Measurements from ENCODE around the gene MINDY1.

DNA sequence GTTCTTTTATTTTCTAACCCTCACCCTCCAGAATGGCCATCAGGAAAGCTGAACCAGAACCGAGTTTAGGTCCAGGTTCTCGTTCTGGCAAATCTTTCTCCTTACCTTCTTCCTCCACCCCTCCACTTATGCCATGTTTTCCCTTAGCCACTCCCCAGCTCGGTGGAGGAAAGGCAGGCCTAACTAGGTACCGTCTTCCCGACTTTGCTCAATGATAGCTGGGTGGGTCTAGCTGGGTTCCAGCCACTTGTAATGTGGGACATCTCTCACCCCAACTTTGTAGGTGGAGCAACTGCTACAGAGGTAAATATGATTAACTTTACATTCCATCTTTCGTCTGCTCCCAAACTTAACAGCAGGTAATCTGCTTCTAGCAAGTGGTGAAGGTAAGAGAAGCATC is 30.3 kb upstream of the MINDY1 start:
- TF ChIP-seq POLR2A (IDR thresholded peaks at IDR 0.05) (no peak), EP300 (IDR thresholded peaks at IDR 0.05) (no peak)
- TF ChIP-seq, protein P1, sequence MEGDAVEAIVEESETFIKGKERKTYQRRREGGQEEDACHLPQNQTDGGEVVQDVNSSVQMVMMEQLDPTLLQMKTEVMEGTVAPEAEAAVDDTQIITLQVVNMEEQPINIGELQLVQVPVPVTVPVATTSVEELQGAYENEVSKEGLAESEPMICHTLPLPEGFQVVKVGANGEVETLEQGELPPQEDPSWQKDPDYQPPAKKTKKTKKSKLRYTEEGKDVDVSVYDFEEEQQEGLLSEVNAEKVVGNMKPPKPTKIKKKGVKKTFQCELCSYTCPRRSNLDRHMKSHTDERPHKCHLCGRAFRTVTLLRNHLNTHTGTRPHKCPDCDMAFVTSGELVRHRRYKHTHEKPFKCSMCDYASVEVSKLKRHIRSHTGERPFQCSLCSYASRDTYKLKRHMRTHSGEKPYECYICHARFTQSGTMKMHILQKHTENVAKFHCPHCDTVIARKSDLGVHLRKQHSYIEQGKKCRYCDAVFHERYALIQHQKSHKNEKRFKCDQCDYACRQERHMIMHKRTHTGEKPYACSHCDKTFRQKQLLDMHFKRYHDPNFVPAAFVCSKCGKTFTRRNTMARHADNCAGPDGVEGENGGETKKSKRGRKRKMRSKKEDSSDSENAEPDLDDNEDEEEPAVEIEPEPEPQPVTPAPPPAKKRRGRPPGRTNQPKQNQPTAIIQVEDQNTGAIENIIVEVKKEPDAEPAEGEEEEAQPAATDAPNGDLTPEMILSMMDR (IDR thresholded peaks at IDR 0.05), result no peak

All from sigmoid colon (tissue), 4 donors.